ENCODE data around the gene MAP2K4. TPM values are rescaled to one million over a fixed set of nuclear protein-coding genes. Genes with fewer than 3 reads are reported as not detected.

Gene MAP2K4
- total and polyA plus RNA-seq, 2 of the 8 experiments (the other 6 are each of a cell fraction or from before 2014, with no cell fraction given): 14.2 to 37.3 TPM

DNA sequence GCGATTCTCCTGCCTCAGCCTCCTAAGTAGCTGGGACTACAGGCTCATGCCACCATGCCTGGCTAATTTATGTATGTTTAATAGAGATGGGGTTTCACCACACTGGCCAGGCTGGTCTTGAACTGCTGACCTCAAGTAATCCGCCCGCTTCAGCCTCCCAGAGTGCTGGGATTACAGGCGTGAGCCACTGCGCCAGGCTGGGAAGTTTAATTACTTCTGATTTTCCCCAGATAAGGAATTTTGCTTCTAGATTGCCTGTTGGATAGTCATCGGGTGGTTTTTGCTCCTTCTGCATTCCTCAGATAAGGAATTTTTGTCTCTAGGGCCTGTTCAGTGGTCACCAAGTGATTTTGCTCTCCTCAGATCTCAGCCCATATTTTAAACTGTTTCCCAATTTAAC lies 112.5 kb downstream of the MAP2K4 start:
- FAIRE-seq (no peak), DNase-seq (ENCODE audit: low read depth in 1 of 2, low spot score in 2 of 2) (no peak)
- Histone ChIP-seq H3K4me2 (ENCODE audit: insufficient read depth in 1 of 2, low read depth in 2 of 2, low read length in 2 of 2) (no peak overlapping the region), H3K27ac (ENCODE audit: low read depth, low read length) (no peak overlapping the region), H3K4me1 (replicated peaks in 1 of 4; ENCODE audit: control insufficient read depth in 3 of 4, insufficient read depth in 4 of 4, low read length in 3 of 4) (no peaks in the 10 kb centered on the region), H3K56ac (replicated peaks; ENCODE audit: insufficient read length, low read depth, low read length) (no peak overlapping the region), H2AFZ (ENCODE audit: low read length) (no peak overlapping the region), H3K18ac (ENCODE audit: extremely low read depth, low read length) (no peak overlapping the region), H3K9me3 (ENCODE audit: insufficient read depth in 2 of 2, low read depth in 1 of 2, low read length in 1 of 2) (peaks cover 0 to 6% of the 10 kb centered on the region in 2 experiments; a peak in 1 of 4 replicates), H3K27me3 (replicated peaks in 1 of 4; ENCODE audit: control insufficient read depth in 3 of 4, extremely low read depth in 1 of 4, insufficient read depth in 3 of 4, low read length in 3 of 4) (no peaks in the 10 kb centered on the region), H3K14ac (ENCODE audit: insufficient read length) (no peak overlapping the region), H2BK5ac (ENCODE audit: low read depth, low read length) (no peak overlapping the region), H2AK5ac (ENCODE audit: low read depth, low read length) (no peak overlapping the region), H4K20me1 (replicated peaks in 1 of 2; ENCODE audit: control insufficient read depth in 1 of 2, insufficient read depth in 2 of 2, low read length in 2 of 2) (no peaks in the 10 kb centered on the region), H2BK20ac (ENCODE audit: low read length) (no peak overlapping the region), H2BK120ac (replicated peaks; ENCODE audit: low read depth, low read length) (no peak overlapping the region), H3K79me2 (ENCODE audit: control insufficient read depth in 1 of 2, insufficient read depth in 2 of 2, low read length in 2 of 2) (no peaks in the 10 kb centered on the region), H3K23me2 (ENCODE audit: low read depth, low read length) (no peaks in the 10 kb centered on the region), H4K5ac (ENCODE audit: insufficient read length, low read depth, low read length) (no peak overlapping the region), H4K8ac (ENCODE audit: extremely low read depth, insufficient read depth, low read length) (no peak overlapping the region), H4K91ac (replicated peaks; ENCODE audit: insufficient read length, low read length) (no peak overlapping the region), H2BK15ac (ENCODE audit: low read length) (no peak overlapping the region), H3K23ac (ENCODE audit: insufficient read length) (no peak overlapping the region), H3K79me1 (ENCODE audit: low read depth, low read length) (no peaks in the 10 kb centered on the region), H3K36me3 (ENCODE audit: control insufficient read depth in 2 of 4, insufficient read depth in 4 of 4, low read length in 3 of 4) (peaks cover 2 to 19% (median 13%) of the 10 kb centered on the region in 4 experiments; a peak in 6 of 8 replicates), H3K4ac (replicated peaks; ENCODE audit: insufficient read length, low read depth, low read length) (no peak overlapping the region), H3K4me3 (ENCODE audit: extremely low read depth in 1 of 4, insufficient read depth in 2 of 4, low read depth in 3 of 4, low read length in 4 of 4) (no peak overlapping the region), H3K9ac (replicated peaks in 1 of 4; ENCODE audit: extremely low read depth in 1 of 4, low read depth in 3 of 4, low read length in 3 of 4) (no peak overlapping the region), H2BK12ac (ENCODE audit: low read depth, low read length) (no peak overlapping the region)
- whole genome bisulfite sequencing, 2 experiments (ENCODE audit: extremely low coverage in 1 of 2, insufficient coverage in 1 of 2, insufficient read length in 1 of 2, insufficient replicate concordance in 2 of 2, low coverage in 1 of 2, low lambda C conversion rate in 2 of 2, missing lambda C conversion rate in 1 of 2): 97% methylated on average over 6 of the region's 6 CpGs; no CpG with 5 or more reads in 1 of the 2 experiments
- CTCF ChIA-PET (ENCODE audit: partially characterized antibody): no interaction called here
- POLR2A ChIA-PET (ENCODE audit: partially characterized antibody): no interaction called here
- no peak for TF ChIP-seq TAF7 (optimal IDR thresholded peaks at IDR 0.05; ENCODE audit: borderline replicate concordance, low read depth, low read length)
- no peak for TF ChIP-seq HDAC2 (IDR thresholded peaks at IDR 0.05; ENCODE audit: borderline replicate concordance in 1 of 2, low read depth in 2 of 2, low read length in 2 of 2)
- no peak for TF ChIP-seq SP2 (IDR thresholded peaks at IDR 0.05; ENCODE audit: low read length)
- no peak for TF ChIP-seq CBX5 (IDR thresholded peaks at IDR 0.05; ENCODE audit: low read depth, low read length)
- TF ChIP-seq BACH1 (IDR thresholded peaks at IDR 0.05; ENCODE audit: low read length): no peak
- TF ChIP-seq GTF2F1 (IDR thresholded peaks at IDR 0.05; ENCODE audit: borderline replicate concordance, low read depth, low read length): no peak
- TF ChIP-seq SIRT6 (IDR thresholded peaks at IDR 0.05; ENCODE audit: low read length): no peak
- no peak for TF ChIP-seq BCL11A (IDR thresholded peaks at IDR 0.05; ENCODE audit: low read depth in 2 of 2, low read length in 2 of 2)
- TF ChIP-seq RXRA (IDR thresholded peaks at IDR 0.05; ENCODE audit: insufficient read depth, low read depth, low read length): no peak
- TF ChIP-seq PHF8 (conservative IDR thresholded peaks at IDR 0.05; ENCODE audit: low read depth, low read length): no peak
- no peak for TF ChIP-seq RFX5 (IDR thresholded peaks at IDR 0.05; ENCODE audit: borderline replicate concordance, low read depth, low read length)
- no peak for TF ChIP-seq CREB1 (IDR thresholded peaks at IDR 0.05)
